ENCODE measurements around the gene SHISA5.
"Not testable (repeated sequence)": the region's sequence is repeated elsewhere in the genome, so short reads cannot be mapped to it uniquely, and the experiment has no call there.

GRCh38 chr3:48482822-48483221 lies 21.2 kb downstream of the SHISA5 start:
- TF ChIP-seq CTCF, POLR2A (IDR thresholded peaks at IDR 0.05): not testable (repeated sequence)

Measured in right lobe of liver (tissue), 4 donors.